Measurements from ENCODE around the gene ZNF670.

ZNF670 gene

GRCh38 chr1:247103859-247104591 is 25.4 kb upstream of the ZNF670 start, which contains the start of gene ZNF669:
ZNF669 (minus strand) TSS chr1:247104356; CDS start chr1:247104199, 157 bp downstream.
- DNase-seq (ENCODE audit: low spot score) = peak; percentile 97

- no peak for DNase-seq (ENCODE audit: low spot score)
Measured at GRCh38 chr1:247102381-247102780, 23.8 kb upstream of the ZNF670 start.

- DNase-seq (ENCODE audit: low spot score) = no peak
Measured at GRCh38 chr1:247100676-247101279, 22.2 kb upstream of the ZNF670 start.

- no peak for DNase-seq (ENCODE audit: low spot score)
Measured at GRCh38 chr1:247096958-247097357, 18.3 kb upstream of the ZNF670 start.

GRCh38 chr1:247096544-247096943 is 17.9 kb upstream of the ZNF670 start:
- DNase-seq (ENCODE audit: low spot score) = no peak

- no peak for DNase-seq (ENCODE audit: low spot score)
Measured at GRCh38 chr1:247096112-247096511, 17.5 kb upstream of the ZNF670 start.

- no peak for DNase-seq (ENCODE audit: low spot score)
Measured at GRCh38 chr1:247090455-247090854, 11.8 kb upstream of the ZNF670 start.

GRCh38 chr1:247089616-247090375 is 11.2 kb upstream of the ZNF670 start:
- no peak for DNase-seq (ENCODE audit: low spot score)

- DNase-seq (ENCODE audit: low spot score) = no peak
Measured at GRCh38 chr1:247088967-247089366, 10.4 kb upstream of the ZNF670 start.

- no peak for DNase-seq (ENCODE audit: low spot score)
Measured at GRCh38 chr1:247087256-247087655, 8.6 kb upstream of the ZNF670 start.

GRCh38 chr1:247085310-247085709 is 6.7 kb upstream of the ZNF670 start:
- no peak for DNase-seq (ENCODE audit: low spot score)

- no peak for DNase-seq (ENCODE audit: low spot score)
Measured at GRCh38 chr1:247084771-247085170, 6.2 kb upstream of the ZNF670 start.

GRCh38 chr1:247079141-247079874 is 697 bp upstream of the ZNF670 start:
- no peak for DNase-seq (ENCODE audit: low spot score)

- DNase-seq (ENCODE audit: low spot score) = no peak
Measured at GRCh38 chr1:247077876-247078257, 744 bp downstream of the ZNF670 start.

GRCh38 chr1:247077213-247077612 is 1.4 kb downstream of the ZNF670 start:
- DNase-seq (ENCODE audit: low spot score) = no peak

GRCh38 chr1:247070645-247071044 is 8.0 kb downstream of the ZNF670 start:
- DNase-seq (ENCODE audit: low spot score) = no peak

- DNase-seq (ENCODE audit: low spot score) = no peak
Measured at GRCh38 chr1:247064304-247064703, 14.3 kb downstream of the ZNF670 start.

- DNase-seq (ENCODE audit: low spot score) = no peak
Measured at GRCh38 chr1:247060771-247061170, 17.8 kb downstream of the ZNF670 start.

GRCh38 chr1:247056071-247056470 is 22.5 kb downstream of the ZNF670 start:
- no peak for DNase-seq (ENCODE audit: low spot score)

GRCh38 chr1:247054992-247055415 is 23.6 kb downstream of the ZNF670 start:
- no peak for DNase-seq (ENCODE audit: low spot score)

GRCh38 chr1:247047702-247048101 is 30.9 kb downstream of the ZNF670 start:
- no peak for DNase-seq (ENCODE audit: low spot score)

- no peak for DNase-seq (ENCODE audit: low spot score)
Measured at GRCh38 chr1:247047260-247047659, 31.4 kb downstream of the ZNF670 start.
